HG02763 (cell line): ENCODE results near the gene RAB6B.

Experiments used
- ATAC-seq: cut with Tn5 transposase; IDR thresholded peaks from one replicate; pipeline ENCODE4 v1.9.1; 2021; ENCODE audit warnings: mild to moderate bottlenecking, moderate library complexity; ENCODE audit not compliant: unreplicated experiment

The RAB6B gene

DNA sequence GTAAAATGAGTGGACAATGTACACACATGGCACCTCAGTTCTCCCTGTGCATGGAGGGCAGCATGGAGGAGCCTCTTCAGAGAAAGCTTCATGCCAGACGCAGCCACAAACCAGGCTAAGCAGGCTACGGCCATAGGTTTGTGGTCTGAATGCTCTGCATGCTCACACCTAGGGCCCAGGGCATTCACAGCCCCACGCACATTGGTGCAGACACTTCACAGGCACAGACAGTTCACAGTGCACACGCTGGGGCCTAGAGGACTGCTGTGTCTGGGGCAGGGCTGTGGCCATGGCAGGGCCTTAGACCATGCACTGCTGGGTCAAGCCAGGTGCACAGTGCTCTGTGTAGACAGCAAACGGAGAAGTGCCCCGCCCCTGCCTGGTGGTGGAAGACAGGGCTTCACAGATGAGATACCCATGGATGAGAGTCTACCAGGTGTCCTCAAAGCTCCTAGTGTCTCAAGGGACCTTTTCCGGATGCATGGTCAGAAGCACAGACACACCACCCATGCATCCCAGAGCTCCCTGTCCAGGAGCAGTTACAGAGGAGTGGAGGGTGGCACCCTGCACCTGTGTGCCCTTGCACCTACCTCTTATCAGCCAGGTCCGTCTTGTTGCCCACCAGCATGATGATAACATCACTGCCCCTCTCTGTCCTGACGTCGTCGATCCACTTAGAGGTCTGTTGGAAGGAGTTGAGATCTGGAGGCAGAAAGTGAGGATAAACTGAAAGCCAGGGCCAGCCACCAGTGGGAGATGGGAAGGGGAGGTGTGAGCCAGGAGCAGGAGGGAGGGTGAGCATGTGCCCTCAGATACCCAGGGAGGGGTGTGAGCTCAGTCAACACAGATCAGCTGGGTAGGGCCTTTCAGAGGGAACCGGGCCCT is 56.5 kb downstream of the RAB6B start:
- no peak for ATAC-seq

DNA sequence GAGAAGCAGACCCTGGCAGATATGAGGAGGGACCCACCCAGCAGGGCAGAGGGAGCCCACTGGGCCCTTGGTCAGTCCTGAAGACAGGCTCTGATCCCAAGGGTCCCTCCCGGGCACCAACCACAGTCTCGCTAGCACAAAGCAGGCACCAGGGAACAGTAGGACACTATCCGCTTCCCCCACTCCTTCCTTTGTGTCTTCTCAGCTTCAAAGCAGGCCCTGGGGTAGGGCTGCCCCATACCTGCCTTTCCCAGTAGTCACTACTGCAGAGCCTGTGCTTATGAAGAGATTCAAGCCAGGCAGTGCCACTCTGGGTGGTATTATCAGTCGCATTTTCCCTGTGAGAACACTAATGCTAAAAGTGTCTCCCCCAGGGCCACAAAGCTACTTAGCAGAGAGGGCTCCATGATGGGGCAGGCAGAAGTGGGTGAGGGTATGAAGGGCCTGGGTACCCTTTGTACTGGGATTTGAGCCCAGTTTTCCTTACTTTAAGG is 57.3 kb downstream of the RAB6B start:
- ATAC-seq = no peak

DNA sequence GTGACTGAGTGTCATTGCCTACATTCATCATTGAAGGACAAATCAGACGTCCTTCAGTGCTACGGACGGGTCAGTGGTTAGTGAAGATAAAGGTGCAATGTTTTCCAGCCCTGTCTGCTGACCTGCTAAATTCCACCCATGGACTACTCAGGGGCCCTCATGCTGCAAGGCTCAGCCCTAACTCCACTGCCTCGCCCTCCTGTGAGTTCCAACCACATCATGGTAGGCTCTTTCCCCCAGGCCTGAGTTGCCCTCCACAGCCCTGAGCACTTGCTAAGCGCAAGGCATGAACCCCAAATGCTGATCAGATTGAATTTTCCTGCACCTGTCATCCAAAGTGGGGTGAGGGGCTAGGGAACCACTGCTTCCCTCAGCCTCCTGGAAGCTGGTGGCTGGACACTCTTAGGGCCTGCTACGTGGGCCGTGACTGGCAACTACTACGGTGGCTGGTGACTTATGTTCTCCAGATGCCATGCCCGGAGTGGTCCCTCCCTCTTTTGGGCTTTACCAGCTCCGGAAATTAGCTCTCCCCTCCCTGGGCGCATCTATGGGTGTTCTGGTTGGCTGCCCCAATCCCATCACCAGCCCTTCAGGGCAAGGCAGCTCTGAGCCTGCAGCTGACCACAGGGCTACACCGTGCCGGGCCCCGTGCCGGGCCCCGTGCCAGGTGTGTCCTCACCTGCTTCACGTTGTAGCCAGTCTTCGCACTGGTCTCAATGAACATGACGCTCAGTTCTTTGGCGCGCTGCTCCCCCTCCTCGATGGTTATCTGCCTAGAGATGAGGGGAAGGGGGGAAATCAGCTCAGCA is 58.0 kb downstream of the RAB6B start:
- ATAC-seq = no peak

DNA sequence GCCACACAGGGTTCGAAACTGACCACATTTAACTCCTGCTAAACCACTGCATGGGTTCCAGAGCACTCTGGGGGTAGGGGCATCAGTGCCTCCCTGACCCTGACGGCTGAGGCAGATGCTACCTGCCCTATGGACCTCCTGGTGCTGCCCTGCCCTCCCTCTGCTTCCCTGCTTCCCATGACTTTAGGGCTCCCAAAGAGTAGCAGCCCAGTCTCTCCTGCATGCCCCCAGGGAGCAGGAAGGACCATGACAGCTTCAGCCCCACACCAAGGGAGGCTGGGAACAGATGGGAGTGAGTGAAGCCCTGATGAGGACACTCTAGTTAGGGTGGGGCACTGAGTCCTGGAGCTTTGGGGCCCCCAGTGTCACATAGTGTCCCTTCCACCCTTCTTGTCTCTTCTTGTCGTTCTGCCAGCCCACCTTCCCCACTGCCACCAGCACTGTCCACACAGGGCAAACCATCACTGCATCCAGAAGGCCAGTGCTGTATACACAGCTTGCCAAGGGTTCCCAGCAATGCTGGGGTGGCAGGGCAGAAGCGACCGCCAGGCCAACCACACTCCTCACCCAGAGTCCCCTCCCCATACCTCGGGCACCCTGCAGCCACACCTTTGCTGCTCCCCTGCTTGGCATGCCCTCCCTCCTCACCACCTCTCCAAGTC is 59.1 kb downstream of the RAB6B start:
- no peak for ATAC-seq

DNA sequence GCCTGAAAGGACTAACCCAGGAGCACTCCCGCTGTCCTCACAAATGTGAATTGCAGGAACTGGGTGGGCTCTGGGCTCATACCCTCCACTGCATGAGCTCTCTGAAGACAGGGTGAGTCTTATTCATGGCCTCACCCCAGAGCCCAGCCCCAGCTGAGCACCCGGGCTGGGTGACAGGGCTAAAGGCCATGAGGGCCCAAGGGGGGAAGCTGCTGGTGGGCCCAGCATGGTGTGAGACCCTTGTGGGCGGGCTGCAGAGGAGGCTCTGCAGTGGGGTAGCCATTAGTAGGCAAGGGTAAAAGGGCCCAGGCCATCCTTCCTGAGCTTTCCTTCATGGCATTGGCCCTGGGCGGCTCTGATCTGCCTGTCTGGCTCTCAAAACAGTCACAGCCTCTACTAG is 59.7 kb downstream of the RAB6B start:
- ATAC-seq = no peak

DNA sequence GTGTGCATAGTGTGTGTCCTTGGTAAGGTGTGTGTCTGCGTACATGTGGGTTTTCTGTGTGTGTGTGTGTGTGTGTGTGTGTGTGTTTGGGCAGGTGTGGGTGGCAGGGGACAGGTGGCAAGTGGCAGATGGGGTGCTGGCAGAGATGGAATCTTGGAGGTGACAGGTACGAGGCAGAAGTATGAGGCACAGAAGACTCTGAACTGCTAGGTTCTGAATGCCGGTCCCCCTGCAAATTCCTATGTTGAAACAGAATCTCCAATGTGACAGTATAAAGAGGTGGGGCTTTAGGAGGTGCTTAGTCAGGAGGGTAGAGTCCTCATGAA is 60.3 kb downstream of the RAB6B start:
- ATAC-seq = no peak

DNA sequence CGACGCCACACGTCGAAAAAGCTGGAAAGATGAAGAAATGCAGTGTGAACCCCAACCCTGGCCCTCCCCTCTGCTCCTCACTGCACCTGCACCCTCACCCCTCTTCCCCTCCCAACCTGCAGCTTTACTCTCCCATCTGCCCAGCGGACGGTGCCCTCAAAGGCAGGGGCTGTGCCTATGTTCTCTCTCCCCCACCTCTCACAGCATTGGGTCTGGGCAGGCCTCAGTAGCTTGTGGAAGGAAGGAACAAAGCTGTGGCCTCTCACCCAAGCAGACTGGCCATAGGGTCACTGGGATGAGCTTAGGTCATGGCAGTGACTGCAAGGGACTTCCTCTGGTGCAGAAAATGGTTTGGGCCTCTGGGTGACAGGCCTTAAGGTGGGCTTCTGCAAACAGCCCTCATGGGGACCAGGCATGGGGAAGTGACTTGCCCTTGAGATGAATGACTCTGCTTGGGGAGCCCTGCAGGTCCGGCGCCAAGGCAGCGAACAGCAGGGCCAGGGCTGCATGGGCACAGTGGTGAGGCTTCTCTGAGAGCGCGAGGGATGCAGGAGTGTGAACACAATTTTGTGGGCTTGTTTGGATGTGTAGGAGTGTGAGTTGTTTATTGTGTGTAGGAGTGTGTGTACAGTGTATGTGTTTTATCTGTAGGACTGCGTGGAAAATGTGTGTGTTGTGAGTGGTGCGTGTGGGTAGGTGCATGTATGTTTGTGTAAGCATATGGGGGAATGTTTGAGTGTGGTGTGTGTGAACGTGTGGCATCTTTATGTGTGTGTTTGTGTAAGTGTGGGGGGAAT is 60.9 kb downstream of the RAB6B start:
- ATAC-seq = no peak

DNA sequence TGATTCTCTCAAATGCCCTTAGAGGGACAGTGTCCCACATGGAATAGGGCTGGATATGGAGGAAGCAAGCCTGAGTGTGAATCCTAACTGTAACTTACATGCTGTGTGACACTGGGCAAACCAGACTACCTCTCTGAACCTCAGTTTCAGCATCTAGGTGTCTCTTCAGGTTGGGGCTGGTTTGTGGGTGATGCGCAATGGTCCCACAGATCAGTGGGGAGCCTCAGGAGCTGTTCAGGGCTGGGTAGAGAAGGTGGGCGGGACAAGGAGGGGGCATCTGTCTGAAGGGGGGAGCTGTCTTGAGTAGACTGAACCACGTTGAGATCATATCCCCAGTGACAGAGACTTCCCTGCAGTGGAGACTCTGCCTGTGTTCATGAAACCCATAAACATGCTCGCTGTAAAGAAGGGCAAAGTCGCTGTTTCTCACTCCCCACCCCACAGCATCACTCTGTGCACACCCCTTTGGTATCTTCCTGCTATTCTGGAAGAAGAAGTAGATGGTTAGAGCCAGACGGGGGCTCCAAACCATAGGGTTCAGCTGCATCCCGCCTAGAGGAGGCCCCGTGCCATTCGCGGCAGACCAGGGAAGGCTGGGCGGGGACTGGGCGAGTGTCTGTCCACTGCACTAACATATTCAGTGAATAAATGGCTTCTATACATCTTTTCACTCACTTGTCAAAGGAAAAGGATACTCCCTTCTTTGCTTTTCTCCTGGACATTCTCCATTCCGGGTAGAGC is 61.6 kb downstream of the RAB6B start:
- no peak for ATAC-seq

DNA sequence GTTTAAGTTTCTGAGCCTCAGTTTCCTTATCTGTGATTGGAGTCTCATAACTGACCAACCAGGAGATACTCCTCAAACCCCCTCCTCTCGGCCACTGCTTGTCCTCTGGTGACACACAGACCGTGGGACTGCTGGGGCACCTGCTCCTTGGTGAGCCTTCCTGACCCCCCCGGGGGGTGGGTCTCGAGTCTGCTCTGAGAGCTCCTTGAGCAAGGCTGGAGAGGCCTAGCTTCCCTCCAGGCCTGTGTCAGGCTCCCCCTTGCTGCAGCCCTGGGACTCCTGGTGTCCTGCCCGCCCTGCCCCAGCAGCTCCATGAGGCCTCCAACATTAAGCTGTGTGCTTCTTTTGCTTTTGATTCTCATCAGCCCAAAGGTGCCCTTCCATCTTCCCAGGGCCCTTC is 62.4 kb downstream of the RAB6B start:
- no peak for ATAC-seq

DNA sequence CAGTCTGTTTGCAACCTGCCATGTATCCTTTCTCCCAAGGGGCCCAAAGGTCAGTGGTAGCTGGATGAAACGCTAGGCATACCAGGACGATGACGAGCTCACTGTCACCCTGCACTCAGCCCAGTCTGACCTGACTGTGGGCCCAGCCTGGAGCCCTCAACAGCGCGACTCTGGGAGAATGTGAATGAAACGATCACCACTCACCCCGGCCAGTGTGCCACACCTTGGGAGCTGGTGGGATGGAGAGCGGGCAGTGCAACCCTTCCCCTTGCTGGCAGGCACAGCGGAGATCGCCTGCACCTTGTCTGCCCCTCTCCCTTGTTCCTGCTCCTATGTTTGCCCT is 62.9 kb downstream of the RAB6B start:
- no peak for ATAC-seq

DNA sequence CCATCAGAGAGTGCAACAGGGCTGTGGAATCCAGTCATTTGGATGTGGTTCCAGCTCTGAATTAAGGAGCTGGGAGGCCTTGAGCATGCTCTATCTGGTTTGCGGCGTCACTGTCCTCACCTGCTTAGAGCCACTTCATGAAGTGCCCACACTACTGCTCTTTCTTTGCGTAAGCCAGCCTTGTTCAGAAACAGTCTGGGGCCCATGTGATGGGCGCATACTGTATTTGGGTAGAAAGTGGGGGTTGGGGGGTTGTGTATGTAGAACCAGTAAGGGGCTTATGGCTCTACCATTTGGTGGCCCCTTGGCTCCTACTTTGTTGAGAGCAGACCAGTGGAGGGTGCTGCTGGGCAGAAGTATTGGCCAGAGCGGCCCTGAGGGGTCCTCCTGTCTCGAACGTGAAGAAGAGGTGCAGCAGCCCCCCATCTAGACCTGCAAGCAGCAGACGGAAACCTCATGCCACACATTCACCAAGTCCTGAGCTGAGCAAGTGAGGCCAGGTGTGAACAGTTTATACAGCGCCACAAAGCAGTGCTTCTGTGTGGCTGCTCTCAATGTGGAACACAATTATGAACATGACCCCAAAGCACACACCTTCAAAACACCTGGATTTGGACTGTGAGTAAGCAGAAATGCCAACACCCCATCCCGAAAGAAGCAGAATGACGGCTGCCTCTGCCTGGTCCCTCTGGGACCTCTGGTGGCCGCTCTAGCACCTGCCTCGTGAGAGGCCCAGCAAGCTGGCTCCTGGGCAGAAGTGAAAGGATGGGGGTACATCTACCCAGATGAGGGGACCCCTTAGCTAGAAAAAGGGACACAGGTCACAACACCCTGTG is 63.5 kb downstream of the RAB6B start:
- ATAC-seq = no peak

DNA sequence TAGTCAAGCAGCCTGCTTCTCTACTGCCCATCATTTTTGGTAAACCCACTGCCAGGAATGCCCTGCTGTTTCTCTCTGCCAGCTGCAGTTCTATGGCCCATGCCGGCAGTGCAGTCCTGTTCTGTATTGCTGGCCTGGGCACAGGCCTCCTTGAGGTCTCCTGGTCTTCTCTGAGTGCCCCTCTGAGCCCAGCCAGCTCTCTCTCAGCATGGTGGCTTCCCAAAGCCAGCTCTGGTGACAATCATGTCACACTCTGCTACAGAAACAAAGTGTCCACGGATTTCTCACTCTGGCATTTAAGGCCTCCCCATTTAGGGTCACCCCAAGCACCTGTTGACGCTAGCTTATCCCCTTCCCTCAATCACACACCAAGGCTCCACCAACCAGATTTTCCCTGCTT is 65.6 kb downstream of the RAB6B start:
- ATAC-seq = no peak

DNA sequence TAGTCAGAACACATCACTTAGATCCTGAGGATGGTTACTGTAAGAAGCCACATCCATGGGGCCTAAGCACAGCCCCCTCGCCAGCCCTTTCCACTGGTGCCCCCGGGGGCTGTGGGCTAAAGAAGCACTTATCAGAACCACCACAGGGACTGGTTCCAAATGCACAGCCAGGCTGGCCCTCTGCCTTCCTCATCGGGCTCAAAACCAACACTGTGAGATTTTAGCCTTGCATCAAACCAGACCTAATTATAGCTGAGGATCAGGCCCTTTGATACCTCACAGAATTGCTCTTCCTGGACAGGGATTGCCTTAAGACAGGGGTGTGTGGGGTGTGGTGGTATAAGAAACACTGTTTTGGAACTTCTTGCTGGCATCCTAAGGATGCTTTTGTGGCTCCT is 66.4 kb downstream of the RAB6B start:
- ATAC-seq = no peak

DNA sequence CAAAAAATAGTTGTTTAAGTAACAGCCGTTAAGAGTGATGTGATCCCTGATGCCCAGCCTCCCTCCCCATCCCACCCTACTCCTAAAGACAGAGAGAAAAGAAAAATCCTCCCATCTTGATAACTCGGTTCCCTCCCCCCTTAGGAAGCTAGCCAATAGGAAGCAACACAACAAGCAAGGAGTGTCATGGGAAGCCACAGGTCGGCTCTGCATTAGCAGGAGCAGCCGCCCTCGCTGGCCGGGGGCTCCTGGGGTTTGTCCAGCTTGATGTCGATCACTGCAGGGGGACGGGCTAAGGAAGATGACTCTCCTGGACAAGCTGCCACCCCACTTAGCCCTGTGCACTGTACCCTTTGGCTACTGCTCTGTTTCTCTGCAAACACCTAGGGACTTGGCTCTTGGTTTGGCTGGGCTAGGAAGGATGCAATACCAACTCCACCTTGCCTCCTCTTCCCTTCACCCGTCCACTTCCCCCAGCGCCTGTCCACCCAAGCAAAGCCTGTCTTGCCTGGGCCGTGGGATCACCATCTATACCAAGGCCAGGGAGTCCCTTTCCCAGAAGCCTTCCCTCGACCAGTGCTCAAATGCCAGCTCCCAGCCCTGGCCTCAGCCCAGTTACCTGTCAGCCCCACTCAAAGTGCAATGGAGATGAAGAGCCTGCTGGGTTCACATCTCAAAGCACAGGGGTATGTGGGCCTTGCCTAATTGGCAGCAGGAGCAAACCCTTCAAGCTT is 66.9 kb downstream of the RAB6B start:
- no peak for ATAC-seq

DNA sequence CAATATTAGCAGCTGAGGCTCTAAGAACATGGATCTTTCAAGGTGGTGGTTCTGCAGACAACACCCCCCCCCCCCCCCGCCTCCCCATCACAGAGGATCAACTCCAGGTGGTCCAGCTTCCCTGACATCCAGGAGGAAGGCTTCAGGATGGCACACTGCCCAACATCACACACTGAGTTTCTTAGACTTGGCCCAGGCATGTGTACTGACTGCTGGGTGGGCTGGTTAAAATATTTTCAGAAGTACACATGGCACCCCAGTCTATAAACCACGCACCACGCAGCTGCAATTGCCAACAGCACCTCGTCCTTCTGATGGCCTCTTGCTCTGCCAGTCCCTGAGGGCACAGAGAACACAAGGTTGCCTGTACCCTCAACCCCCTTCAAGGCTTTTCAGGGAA is 68.0 kb downstream of the RAB6B start:
- no peak for ATAC-seq

DNA sequence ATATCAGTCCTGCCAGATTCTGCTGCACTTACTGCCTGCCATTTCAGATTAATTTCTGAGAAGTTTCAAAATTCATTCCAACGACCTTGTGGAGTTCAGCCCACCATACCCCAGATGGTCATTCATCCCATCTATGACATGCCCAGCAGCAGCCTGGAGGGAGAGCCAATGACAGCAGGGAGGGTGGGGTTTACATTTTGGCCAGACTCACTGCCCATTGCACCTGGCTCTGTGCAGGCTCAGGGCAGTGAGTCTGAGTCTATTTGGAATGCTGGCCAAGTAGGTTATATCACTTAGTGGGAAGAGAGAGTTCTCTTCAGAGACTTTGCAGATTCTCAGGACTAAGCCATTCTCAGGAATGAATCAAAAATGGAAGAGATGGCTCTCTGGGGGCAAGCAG is 68.5 kb downstream of the RAB6B start:
- no peak for ATAC-seq

DNA sequence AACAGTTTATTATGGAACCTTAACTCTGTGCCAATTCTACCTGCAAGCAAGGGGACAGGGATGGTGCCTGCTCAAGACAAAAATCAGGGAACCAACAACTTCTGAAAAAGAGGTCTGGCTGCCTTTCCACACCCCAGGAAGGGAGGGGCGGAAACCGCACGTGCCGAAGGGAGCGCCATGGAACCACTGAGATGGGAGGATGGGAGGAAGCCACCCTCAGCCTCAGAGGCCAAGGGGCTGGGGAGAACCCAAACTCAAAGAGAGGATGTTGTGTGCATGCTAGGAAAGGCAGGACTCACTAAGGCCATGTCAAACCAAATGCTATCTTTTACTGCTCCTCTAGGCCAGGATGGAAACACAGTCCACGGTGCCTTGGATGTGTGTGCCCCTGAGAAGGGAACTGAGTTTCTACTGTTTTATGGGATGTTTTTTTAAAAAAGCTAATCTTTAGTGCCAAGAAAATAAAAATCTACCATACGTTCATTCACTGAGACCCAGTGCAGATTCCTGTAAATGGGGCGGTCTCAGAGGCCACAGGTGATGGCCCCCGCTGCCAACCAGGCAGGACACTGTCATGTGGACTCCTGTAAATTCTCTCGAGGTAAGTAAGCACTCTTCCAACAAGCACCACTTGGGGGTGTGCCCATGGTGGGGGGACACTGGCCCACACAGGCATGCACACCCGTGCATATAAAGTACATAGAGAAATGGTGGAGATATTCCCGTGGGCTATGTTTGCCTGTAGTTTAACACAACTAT is 69.5 kb downstream of the RAB6B start:
- ATAC-seq = no peak

DNA sequence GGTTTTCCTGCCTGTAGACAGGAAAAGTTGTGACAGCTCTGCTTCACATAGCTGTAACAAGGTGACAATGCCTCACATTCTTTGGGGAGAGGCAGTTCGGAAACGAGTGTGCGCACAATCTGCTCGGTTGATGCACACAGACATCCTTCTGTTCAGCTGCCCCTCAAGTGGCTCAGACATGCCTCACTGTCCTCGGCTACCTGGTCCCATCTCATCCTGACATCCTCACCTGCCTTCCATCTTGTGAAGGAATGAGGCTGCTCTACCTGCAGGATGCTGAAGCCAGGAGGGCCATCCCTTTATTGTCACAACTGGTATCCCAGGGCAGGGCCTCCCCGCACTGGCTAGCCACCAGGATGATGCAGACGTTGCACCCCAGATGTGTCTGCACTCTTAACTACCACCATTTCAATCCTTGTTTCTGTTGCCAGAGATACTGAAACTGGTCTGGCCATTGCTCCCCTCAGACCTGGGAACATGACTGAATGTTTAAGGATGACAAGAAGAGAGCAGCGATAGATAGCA is 70.7 kb downstream of the RAB6B start:
- no peak for ATAC-seq
